K562 (cell line): ENCODE measurements around the gene BAZ2A. TPM values are rescaled to one million over a fixed set of nuclear protein-coding genes. Genes with fewer than 3 reads are reported as not detected.
A peak's percentile ranks its signal among the peaks of the same experiment; 100 is the strongest.

Experiments used
- E2F4 ChIP-seq: sonication (generic); formaldehyde crosslinking; IDR thresholded peaks from 2 replicates; pipeline ENCODE4 v1.8.0; 2022; ENCODE audit warnings: mild to moderate bottlenecking, low read depth, missing genetic modification reagents
- FOS ChIP-seq: IDR thresholded peaks from 3 replicates; pipeline ENCODE4 v1.6.1; 2011; ENCODE audit not compliant: insufficient read length; ENCODE audit errors: extremely low read depth
- HNRNPL ChIP-seq: fragments of 200-400 bp; formaldehyde crosslinking; IDR thresholded peaks from 2 replicates; pipeline ENCODE4 v1.6.1; 2017; ENCODE audit warnings: low read depth, mild to moderate bottlenecking, low read length
- MCM5 ChIP-seq: fragments of 450-650 bp; IDR thresholded peaks from 2 replicates; pipeline ENCODE4 v1.6.1; 2016; ENCODE audit warnings: low read depth
- NCOA4 ChIP-seq: fragments of 450-650 bp; IDR thresholded peaks from 2 replicates; pipeline ENCODE4 v1.6.1; 2018; ENCODE audit warnings: mild to moderate bottlenecking; ENCODE audit not compliant: partially characterized antibody
- NFE2 ChIP-seq: IDR thresholded peaks from 2 replicates; pipeline ENCODE4 v1.6.1; 2014; ENCODE audit warnings: antibody characterized with exemption, low read depth
- NR3C1 ChIP-seq: sonication (generic); formaldehyde crosslinking; IDR thresholded peaks from 2 replicates; pipeline ENCODE4 v1.8.1; 2022; ENCODE audit warnings: missing genetic modification reagents
- RBM34 ChIP-seq: fragments of 200-400 bp; formaldehyde crosslinking; IDR thresholded peaks from 2 replicates; pipeline ENCODE4 v1.6.1; 2018; ENCODE audit warnings: low read length, borderline replicate concordance; ENCODE audit not compliant: insufficient read depth
- SRSF3 ChIP-seq: fragments of 200-400 bp; formaldehyde crosslinking; IDR thresholded peaks from 2 replicates; pipeline ENCODE4 v1.6.1; 2016; ENCODE audit warnings: mild to moderate bottlenecking, low read length, moderate library complexity; ENCODE audit not compliant: insufficient read depth
- TFAM ChIP-seq: fragments of 250-450 bp; sonication (Bioruptor Pico); conservative IDR thresholded peaks from 2 replicates; pipeline ENCODE4 v1.5.0; 2021; ENCODE audit warnings: mild to moderate bottlenecking, moderate library complexity
- ZBTB33 ChIP-seq: sonication (generic); formaldehyde crosslinking; IDR thresholded peaks from 2 replicates; pipeline ENCODE4 v1.8.1; 2023; ENCODE audit warnings: mild to moderate bottlenecking, missing genetic modification reagents
- ZC3H8 ChIP-seq: fragments of 450-650 bp; IDR thresholded peaks from 2 replicates; pipeline ENCODE4 v1.6.1; 2017
- ZNF134 ChIP-seq: fragments of 250-450 bp; sonication (Bioruptor Pico); conservative IDR thresholded peaks from 2 replicates; pipeline ENCODE4 v1.4.0; 2020
- ZNF41 ChIP-seq: fragments of 250-450 bp; sonication (Bioruptor Pico); conservative IDR thresholded peaks from 2 replicates; pipeline ENCODE4 v1.4.0; 2020; ENCODE audit warnings: mild to moderate bottlenecking
- ZNF696 ChIP-seq: fragments of 250-450 bp; sonication (Bioruptor Pico); conservative IDR thresholded peaks from 2 replicates; pipeline ENCODE4 v1.4.0; 2020; ENCODE audit warnings: mild to moderate bottlenecking, moderate library complexity
- polyA plus RNA-seq, 8 experiments: library from polyadenylated mRNA; depleted of rRNA in 4 of 8; stranded (reverse) in 5 of 8; unstranded in 3 of 8; fragments of >200 nt; fragmentation: Nextera tagmentation in 2 of 8; fragmentation: Illumina TruSeq in 1 of 8; extraction: Ambion mirVana in 2 of 8; extraction: Trizol in 1 of 8; gene quantifications; 2 replicates each; pipeline versions ENCODE4 v1.2.1 to v1.2.3, GENCODE V29; 2011 to 2014; ENCODE audit warnings: inconsistent platforms in 1 of 8, missing spikeins in 1 of 8
- total RNA-seq, 7 experiments: library from RNA; depleted of rRNA in 6 of 7; stranded (reverse); fragments of >200 nt in 6 of 7; fragmentation: Illumina TruSeq in 2 of 7; extraction: Trizol in 2 of 7; gene quantifications; 2 replicates each; pipeline versions ENCODE4 v1.2.1 to v1.2.3, GENCODE V29; 2011 to 2021; ENCODE audit warnings: low replicate concordance in 1 of 7
- TF ChIP-seq, protein P1 (sequence below): fragments of 450-650 bp; IDR thresholded peaks from 2 replicates; pipeline ENCODE4 v1.6.1; 2016; ENCODE audit warnings: mild to moderate bottlenecking, moderate library complexity

The BAZ2A gene
- total and polyA plus RNA-seq, 9 of the 15 experiments (the other 6 are each of a cell fraction or from before 2014, with no cell fraction given): 4.5 to 86.4 (median 26.2) TPM

- TF ChIP-seq, protein P1, sequence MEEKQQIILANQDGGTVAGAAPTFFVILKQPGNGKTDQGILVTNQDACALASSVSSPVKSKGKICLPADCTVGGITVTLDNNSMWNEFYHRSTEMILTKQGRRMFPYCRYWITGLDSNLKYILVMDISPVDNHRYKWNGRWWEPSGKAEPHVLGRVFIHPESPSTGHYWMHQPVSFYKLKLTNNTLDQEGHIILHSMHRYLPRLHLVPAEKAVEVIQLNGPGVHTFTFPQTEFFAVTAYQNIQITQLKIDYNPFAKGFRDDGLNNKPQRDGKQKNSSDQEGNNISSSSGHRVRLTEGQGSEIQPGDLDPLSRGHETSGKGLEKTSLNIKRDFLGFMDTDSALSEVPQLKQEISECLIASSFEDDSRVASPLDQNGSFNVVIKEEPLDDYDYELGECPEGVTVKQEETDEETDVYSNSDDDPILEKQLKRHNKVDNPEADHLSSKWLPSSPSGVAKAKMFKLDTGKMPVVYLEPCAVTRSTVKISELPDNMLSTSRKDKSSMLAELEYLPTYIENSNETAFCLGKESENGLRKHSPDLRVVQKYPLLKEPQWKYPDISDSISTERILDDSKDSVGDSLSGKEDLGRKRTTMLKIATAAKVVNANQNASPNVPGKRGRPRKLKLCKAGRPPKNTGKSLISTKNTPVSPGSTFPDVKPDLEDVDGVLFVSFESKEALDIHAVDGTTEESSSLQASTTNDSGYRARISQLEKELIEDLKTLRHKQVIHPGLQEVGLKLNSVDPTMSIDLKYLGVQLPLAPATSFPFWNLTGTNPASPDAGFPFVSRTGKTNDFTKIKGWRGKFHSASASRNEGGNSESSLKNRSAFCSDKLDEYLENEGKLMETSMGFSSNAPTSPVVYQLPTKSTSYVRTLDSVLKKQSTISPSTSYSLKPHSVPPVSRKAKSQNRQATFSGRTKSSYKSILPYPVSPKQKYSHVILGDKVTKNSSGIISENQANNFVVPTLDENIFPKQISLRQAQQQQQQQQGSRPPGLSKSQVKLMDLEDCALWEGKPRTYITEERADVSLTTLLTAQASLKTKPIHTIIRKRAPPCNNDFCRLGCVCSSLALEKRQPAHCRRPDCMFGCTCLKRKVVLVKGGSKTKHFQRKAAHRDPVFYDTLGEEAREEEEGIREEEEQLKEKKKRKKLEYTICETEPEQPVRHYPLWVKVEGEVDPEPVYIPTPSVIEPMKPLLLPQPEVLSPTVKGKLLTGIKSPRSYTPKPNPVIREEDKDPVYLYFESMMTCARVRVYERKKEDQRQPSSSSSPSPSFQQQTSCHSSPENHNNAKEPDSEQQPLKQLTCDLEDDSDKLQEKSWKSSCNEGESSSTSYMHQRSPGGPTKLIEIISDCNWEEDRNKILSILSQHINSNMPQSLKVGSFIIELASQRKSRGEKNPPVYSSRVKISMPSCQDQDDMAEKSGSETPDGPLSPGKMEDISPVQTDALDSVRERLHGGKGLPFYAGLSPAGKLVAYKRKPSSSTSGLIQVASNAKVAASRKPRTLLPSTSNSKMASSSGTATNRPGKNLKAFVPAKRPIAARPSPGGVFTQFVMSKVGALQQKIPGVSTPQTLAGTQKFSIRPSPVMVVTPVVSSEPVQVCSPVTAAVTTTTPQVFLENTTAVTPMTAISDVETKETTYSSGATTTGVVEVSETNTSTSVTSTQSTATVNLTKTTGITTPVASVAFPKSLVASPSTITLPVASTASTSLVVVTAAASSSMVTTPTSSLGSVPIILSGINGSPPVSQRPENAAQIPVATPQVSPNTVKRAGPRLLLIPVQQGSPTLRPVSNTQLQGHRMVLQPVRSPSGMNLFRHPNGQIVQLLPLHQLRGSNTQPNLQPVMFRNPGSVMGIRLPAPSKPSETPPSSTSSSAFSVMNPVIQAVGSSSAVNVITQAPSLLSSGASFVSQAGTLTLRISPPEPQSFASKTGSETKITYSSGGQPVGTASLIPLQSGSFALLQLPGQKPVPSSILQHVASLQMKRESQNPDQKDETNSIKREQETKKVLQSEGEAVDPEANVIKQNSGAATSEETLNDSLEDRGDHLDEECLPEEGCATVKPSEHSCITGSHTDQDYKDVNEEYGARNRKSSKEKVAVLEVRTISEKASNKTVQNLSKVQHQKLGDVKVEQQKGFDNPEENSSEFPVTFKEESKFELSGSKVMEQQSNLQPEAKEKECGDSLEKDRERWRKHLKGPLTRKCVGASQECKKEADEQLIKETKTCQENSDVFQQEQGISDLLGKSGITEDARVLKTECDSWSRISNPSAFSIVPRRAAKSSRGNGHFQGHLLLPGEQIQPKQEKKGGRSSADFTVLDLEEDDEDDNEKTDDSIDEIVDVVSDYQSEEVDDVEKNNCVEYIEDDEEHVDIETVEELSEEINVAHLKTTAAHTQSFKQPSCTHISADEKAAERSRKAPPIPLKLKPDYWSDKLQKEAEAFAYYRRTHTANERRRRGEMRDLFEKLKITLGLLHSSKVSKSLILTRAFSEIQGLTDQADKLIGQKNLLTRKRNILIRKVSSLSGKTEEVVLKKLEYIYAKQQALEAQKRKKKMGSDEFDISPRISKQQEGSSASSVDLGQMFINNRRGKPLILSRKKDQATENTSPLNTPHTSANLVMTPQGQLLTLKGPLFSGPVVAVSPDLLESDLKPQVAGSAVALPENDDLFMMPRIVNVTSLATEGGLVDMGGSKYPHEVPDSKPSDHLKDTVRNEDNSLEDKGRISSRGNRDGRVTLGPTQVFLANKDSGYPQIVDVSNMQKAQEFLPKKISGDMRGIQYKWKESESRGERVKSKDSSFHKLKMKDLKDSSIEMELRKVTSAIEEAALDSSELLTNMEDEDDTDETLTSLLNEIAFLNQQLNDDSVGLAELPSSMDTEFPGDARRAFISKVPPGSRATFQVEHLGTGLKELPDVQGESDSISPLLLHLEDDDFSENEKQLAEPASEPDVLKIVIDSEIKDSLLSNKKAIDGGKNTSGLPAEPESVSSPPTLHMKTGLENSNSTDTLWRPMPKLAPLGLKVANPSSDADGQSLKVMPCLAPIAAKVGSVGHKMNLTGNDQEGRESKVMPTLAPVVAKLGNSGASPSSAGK: no peak
- TF ChIP-seq ZNF696 (CRISPR knock-in tag) (no peak), FOS (no peak), NFE2 (peak; percentile 42), ZNF41 (CRISPR knock-in tag) (no peak), NCOA4 (no peak), MCM5 (no peak), HNRNPL (no peak), NR3C1 (CRISPR knock-in tag) (no peak), ZC3H8 (no peak), SRSF3 (no peak), ZBTB33 (CRISPR knock-in tag) (peak; percentile 50; the same call in 1 of the 2 replicates), ZNF134 (CRISPR knock-in tag) (no peak), RBM34 (no peak), TFAM (CRISPR knock-in tag) (no peak), E2F4 (CRISPR knock-in tag) (no peak)
These were observed at the start of gene BAZ2A (continued) for GRCh38 chr12:56630180-56630632.
